ENCODE results near the gene ARID1B.

Gene ARID1B

DNA sequence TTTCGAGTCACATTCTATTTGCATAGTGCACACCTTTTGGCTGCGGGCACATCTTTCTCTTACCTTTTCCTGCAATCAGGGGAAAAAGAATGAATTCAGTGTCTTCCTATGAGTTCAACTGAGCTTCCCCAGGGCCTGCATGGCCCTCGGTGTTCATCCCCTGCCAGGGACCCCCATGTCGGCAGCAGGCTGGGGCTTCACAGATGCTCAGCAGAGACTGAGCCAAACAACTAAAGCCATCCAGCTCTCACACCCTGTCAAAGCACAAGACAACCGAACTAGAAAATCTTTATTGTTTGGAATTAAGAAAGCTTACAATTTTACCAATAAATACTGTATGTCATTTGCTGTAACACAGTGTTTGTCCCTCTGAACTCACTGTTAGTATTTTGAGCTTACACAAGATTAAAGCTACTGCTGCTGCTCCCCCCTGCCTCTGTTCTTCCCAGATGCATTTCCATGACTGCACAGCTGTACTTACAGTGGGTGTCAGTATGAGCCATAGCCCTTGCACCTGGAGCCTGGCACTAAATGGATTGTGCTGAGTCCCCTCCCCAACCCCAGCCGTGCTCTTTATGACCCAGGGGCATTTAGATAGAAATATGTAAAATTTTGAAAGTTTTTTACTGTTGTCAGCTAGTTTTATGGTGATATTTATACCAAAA, 340.4 kb downstream of the ARID1B start:
- DNase-seq = no peak

DNA sequence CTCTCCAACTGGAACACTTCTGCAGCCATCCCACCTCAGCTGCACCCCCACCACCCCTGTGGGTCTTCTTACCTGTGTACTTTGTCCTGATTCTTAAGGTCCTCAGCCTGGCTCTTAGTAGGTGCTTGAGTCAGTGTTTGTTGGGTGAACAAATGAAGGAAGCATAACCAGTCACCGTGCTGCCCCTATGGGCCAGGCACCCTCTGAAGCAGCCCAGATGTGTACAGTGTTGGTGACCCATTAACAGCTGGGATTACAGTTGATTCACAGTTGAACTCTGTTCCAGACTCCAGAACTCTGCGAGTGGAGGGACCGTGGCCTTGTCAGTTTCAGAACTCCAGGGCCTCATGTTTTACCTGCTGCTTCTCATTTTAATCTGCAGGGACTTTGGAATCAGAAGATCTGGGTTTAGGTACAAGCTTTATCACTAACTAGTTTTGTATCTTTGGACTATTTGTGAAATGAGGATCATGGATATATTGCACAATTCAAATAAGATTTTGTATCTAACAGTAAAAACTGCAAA, 342.4 kb downstream of the ARID1B start:
- DNase-seq = no peak

DNA sequence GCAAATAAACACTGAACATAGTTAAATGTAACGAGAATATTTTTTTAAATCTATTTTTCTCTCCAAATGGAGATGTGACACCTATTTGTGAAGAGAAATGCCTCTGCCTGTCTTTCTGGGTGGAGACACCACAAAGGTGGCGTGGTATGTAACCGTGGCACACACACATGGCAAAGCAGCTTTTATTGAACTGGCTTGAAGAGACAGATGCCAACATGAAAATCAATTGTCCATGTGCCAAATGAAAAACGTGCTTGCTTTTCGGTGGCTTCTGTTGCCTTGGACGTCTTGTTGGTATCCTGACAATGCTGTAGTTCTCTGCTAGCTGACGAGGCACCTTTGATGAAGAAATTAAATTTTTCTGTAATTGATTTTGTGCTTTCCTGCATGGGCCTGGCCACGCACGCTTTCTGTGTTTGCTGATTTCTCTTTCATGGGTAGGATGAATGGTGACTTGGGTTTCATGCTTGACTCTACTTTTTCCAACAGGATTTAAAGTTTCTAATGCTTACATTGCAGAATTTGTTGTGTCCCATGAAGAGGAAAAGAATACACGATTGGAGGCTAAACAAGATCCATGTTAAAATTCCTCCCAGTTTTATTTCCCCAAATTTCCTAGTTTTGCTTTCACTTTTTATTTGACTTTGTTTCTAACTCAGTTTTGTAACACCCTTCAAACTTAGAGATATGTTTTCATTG, 343.5 kb downstream of the ARID1B start:
- no peak for DNase-seq

DNA sequence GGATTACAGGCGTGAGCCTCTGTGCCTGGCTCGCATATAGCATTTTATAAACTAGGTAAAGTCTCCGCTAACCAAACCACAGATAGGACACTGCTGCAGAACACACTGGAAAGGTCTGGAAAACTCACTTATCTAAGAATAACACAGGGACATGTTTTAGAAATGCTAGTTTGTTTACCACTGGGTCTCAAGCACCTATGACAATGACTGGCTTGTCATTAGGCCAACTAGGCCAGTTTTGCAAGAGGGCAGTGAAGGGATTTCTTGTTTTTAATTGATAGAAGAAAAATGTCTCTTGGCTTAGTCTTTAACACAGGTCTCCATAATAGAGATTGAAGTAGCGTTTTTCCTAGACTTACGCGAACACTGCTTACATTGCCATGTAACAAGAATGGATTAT, 344.7 kb downstream of the ARID1B start:
- no peak for DNase-seq

DNA sequence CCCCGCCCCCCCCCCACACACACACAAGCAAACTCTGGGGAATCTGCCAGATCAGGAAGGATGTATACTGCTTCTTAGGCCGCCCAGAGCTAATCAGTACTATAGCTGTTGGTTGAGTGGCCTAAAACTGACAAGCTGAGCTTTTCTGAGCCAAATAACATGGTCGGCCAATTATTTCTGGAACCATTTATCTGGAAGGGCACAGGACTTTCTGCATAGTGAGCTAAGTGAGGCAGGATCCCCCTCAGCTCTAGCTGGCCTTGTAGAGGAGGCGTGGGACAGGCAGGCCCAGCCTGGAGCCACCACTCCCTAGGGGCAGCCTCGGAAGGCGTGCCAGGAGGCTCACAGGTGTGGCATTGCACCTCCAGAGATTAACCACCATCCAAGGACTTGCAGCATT, 346.1 kb downstream of the ARID1B start:
- DNase-seq = no peak

DNA sequence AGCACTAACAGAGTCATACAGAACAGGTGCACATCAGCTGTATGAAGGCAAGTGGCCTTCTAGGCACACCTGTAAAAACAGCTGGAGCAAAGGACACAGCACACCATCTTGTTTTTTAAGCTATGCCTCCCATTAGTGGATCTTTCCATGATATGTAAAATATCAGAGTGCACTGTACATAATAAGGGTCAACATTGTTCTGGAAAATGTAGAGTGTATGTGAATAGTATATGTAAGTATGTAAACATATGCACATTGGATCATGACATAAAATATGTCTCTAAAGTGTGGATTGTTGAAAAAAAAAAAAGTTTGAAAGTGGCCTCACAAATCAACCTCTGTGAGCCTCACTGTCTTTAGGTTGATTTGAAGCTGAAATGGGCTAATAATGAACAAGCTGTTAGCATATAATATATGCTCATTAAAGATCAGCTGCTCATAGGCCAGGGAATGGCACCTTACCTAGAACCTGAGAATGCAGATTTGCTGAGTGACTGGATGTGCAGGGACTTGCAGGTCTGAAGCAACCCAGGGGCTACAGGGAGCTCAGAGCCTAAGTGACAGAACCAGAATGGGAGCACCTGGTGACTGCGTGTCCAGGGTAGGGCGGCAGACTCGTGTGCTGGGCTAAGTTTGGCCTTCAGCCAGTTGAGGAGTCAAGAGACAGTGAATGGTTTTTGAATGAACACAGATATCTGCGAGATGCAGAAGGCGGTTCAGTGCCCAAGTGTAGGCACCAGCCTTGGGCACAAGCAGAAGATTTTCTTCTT, 347.5 kb downstream of the ARID1B start:
- no peak for DNase-seq

DNA sequence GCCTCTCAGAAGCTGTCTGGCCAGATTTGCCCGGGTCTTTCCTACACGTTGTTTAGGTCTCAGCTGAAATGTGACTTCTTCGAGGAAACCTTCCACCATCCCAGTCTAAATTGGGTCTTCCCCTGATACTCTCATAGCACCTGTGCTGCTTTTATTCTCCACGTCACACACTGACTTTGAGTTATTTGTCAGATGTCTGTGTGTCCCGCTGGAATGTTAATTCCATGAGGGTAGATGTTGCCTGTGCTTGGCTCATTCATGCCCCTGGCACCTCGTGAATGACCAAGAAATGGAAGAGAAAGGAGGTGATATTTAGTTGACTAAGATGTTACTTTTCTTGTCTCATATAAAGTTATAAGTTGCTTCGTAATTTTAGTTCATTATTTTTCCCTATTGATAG, 348.4 kb downstream of the ARID1B start:
- no peak for DNase-seq

DNA sequence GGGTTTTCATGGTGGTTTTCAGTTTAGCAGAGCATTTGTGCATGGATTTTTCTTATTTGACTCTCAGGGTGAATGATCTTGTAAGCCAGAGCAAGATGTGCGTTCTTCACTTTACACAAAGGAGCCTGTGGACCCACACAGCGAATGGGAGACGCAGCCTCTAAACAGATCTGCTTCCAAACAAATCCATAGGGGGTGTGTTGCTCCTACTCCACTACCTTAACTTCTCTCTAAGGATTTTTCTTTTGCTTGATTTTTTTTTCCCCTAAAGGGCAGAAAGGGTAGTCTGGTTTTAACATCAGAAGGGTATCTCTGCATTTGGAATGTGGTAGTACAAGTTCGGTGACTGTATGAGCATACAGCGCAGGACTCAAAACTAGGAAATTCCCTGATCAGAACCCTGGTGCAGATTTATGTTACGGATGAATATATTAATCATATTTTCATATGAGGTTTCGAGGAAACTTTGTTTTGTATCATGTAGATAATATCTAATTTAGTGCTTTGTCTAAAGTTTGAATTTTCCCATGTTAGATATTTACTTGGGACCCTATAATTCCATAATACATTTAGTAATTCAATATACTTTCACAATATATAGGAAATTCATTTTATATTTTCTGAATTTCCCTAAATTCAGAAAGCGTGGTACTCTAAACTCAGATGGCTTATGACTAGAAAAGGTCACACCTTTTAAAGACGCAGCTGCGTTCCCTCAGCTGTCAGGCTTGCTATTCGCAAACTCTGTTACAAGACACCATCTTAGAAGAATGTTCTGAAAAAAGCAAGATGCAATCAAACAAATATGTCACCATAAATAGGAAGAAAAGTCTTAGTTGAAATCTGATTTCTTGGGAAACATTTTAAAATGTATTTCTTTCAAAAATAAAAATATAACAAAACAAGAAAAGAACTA, 349.3 kb downstream of the ARID1B start:
- no peak for DNase-seq

DNA sequence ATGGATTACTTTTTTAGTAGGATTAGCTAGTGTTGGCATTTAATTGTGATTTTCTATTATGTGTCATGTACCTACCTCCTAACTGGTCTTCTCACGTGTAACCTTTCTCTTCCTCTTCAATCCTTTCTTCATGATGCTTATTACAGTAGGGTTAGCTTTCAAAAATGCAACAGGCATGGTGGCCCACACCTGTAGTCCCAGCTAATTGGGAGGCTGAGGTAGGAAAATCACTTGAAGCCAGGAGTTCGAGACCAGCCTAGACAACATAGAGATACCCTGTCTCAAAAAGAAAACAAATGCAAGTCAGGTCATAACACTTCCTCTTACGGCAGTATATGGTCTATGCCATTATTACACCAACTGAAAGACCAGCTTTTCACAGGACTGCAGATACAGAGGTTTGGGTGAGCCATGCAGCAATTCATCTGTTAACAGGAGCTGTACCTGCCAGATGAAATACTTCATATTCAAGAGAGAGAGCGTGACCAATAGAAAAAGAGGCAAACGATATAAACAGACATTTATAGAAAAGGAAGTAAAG, 351.1 kb downstream of the ARID1B start:
- DNase-seq = no peak

DNA sequence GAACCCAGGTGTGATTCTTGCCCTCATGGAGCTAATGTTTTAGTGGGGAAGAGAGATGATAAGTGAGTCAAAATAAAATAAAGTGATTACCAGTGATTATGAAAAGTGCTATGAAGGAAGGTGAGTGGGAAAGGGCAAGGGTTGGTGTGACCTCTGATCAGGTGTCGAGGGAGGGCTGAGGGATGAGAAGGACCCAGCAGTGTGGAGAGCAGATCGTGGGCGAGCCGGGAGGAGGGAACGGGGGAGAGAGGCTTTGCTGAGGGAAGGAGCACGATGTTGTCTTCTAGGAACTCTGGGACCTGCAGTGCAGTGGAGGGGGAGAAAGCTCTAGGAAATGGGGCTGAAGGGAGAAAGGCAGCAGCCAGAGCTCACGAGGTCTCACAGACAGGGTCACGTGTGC, 354.1 kb downstream of the ARID1B start:
- DNase-seq = no peak

DNA sequence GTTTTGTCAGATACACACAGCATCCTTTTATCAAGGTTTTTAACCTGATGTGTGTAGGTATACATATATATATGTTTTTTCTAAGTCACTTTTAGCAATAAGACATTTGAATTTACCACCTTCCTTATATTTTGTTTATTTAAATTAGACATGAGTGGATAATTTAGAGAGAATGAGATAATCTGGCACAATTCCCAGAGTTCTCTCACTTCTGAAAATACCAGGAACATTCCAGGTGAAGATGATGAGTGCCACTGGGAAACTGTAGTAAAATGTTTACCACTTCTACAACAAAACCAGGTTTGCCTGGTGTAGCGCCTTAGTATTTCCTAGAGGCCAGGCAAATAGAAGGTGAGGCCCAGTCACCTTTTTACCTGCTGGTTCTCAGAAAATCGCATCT, 356.7 kb downstream of the ARID1B start:
- DNase-seq = no peak

DNA sequence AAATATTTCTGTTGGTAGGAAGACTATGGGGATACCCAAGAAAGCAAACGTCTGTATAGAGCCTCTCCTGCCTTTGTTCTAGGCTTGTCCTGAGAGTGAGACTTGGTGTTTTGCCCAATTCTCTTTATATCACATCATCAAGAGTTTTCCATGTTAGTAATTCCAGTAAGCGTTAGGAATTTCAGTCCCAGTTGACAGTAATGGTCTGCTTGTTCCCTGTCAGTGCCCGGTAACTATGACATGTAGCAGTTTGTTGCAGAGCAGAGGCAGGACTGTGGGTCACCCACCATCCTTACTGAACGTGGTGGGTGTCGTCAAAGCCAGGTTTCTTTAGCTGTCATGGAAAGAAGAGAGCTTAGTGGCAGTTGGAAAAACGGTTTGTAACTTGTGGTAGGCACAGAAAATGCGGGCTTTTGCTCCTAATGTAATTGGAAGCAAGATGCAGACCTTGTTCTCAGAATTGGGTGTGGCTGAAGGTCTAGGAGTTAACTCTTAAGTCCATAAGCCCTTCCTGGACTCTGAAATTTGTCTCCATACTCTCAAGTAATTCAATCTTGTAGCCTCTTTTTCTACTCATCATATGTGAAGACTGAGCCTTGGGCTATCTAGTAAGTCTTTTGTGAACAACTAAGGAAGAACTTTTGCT, 357.3 kb downstream of the ARID1B start:
- DNase-seq = no peak

DNA sequence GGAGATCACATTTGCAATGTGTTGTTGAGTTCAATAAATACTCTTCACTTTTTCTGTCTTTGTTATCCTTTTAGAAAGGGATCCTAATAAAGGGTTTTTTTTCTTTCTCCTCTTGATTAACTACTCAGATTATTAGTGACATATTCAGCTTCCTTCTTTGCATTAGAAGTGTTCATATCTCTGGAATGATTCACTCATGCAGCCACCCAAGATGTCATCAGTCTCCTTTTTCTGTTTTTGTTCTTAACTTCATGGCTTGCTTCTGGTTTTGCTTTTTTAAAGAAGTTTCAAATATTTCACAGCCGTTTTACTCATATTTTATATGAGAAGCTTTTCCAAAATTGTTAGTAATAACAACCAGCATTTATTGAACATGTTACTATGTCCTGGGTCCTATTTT, 358.5 kb downstream of the ARID1B start:
- peak; percentile 35 for DNase-seq

DNA sequence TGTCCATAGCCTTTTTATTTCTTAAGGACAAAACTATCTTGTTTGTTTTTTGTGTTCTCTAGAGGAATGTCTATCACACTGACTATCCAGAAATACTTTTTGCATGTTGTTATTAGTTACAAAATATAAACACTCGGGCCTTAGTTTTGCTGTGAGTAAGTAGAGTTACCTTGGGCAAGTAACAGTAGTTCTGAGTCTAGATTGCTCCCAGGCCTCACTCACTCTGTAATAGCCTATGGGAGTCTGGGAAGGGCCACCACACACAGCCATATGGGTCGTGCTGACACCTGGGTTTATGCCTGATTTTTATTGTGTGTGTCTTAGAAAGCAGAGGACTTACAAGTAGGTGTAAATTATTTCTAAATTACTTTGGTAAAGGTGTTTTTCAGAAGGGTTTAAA, 360.3 kb downstream of the ARID1B start:
- no peak for DNase-seq

DNA sequence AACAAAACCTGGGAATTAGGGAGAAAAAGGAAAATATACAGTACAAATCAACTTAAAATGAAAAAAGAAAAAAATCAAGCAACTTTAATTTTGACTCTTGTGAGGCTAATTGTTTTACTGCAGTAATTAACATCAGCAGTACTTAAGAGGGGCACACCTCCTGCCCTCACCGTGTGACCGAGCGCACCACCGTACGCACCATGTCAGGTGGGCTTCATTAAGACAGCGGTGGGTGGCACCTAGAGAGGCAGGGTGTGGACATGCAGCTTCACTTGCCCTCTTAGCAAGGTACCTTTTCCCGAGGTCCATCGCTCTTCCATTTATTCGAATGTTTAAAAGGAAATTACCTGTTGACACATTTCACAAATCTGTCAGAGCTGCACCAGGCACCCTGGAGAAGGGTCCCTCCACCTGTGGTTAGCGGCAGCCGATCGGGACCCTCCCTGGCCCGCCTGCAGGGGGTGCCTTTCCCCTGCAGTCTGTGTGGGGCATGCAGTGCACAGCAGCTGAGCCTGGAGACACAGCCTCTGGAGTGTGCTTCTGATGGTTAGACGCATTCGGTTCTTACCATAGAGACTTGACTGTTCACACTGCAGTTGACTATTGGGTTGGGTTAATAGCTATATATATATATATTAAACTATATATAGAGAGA, 362.0 kb downstream of the ARID1B start:
- DNase-seq = no peak

DNA sequence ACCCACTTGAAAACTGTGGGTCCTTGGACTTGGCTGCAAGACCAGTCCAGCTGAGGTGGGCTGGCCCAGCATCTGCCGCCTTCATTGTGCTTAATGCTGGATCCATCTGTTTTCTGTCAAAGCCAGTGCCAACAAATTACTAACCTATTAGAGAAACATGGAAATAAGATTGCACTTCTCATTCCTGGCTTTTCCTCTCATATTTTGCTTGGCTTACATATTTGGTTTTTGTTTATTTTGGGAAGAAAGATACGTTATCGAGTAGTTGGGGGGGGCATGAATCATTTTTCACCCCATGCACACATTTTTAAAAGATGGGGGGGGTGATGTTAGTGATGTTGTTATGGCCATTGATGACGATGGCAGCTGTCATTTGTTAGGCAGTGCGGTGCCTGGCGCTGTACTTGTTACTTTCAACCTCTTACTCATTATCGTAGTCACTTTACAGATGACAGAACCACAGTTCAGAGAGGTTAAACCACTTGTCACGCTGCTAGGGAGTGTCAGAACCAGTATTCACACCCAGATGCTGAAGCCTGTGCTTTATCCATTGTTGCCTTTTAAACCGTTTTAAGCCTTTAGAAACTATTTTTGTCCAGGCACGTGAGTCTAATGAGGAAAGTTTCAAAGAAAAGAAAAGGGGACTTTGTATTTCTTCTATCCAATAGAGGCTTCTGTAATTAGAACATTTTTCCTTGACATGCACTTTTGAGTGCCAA, 366.2 kb downstream of the ARID1B start:
- peak; percentile 86 for DNase-seq

DNA sequence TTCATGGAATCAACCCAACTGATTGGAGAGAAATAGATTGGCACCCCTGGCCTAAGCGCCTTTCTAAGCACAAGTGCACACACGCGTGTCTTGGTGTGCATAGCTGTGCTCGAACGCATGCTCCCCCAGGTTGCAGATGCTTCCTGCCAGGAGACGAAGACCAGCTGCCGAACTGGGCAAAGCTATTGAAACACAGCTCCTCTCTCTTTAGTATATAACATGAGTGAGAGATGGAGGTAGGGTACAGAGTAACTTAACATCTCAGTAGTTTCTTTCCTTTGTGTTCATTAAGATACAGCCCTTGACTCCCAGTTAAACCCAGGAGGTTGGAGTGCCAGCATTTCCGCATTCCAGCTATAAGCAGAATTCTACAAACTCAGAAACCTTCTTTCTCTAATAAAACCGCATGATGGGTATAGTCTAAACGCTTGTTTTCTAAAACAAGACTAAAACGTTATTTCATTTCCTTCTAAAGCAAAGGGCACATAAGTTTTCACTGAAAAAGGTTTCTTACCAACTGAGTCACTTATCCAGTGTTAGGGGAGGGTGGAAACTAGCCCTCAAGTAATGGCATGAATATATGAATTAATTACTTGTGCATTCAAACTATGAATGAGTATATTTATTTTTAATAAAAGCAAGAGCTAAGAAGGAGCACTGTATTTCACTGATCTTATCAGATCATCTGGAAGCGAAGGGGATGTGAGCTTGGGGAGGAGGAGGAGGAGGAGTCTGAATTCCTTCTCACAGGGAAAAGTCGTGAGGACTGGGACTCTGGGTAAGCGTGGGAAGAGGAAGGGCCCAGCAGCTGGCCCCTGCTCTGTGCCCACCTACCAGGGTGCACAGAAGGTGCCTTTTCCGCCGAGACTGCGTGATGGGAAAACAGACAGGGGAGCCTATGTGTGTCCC, 367.0 kb downstream of the ARID1B start:
- peak; percentile 49 for DNase-seq

DNA sequence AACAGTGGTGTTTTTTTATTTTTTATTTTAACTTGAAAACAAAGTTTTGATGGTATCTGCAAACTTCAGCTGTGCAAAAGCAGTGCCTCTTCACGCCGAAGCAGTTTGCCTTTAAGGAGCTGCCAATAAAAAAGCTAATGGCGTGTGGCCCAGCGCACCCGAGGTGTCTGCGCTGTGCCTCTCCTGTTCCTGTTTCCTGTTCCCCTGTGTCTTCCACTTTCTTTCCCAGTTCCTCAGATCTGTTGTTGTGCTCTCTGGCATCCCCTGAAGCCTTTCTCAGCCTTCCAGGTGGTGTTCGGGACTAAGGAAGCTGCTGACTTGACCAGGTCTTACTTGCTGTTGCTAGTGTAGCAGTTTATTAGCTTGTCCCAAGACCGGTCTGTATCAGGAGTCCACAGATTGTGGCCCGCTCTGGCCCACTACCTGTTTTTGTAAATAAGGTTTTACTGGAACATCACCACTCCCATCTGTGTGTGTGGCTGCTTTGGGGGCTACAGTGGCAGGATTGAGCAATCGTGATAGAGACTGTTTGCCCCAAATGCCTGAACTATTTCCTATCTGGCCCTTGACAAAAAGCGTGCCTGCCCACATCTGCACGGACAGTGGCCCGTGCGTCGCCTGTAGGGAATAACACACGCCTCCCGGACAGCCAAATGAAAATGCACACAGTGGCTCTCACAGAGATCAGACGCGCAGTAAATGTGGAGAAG, 367.8 kb downstream of the ARID1B start:
- DNase-seq = no peak

Measured in EL (cell line).